Right lobe of liver (tissue), 6 donors: ENCODE results near the gene SOS2. TPM values are rescaled to one million over a fixed set of nuclear protein-coding genes. Genes with fewer than 3 reads are reported as not detected.

Source experiments
- ATAC-seq, 4 donors: fragments of 200-7000 bp; cut with Tn5 transposase; one replicate each; pipeline ENCODE4 v1.9.1; 2020; ENCODE audit warnings: mild to moderate bottlenecking in 4 of 4, moderate library complexity in 4 of 4
- DNase-seq, 3 donors: peaks; one replicate each; pipeline ENCODE4 v3.0.0-alpha.2; 2020
- H3K27ac ChIP-seq, 3 donors: fragments of 200-600 bp; one replicate each; pipeline ENCODE4 v1.8.0; 2022
- H3K27me3 ChIP-seq, 2 donors: fragments of 200-600 bp; one replicate each; pipeline ENCODE4 v1.8.0; 2022
- H3K36me3 ChIP-seq, 4 donors: fragments of 200-600 bp; sonication (generic) in 1 of 4; one replicate each; pipeline versions ENCODE4 v1.5.1 to v1.8.0; 2017 to 2022; ENCODE audit warnings: control low read depth in 1 of 4
- H3K4me1 ChIP-seq, 4 donors: fragments of 200-600 bp; sonication (generic) in 1 of 4; one replicate each; pipeline versions ENCODE4 v1.5.1 to v1.8.0; 2017 to 2022; ENCODE audit warnings: control low read depth in 1 of 4
- H3K4me3 ChIP-seq, 3 donors: fragments of 200-600 bp; one replicate each; pipeline ENCODE4 v1.8.0; 2022
- H3K9me3 ChIP-seq, 4 donors: fragments of 200-600 bp; sonication (generic) in 1 of 4; one replicate each; pipeline versions ENCODE4 v1.5.1 to v1.8.0; 2017 to 2022; ENCODE audit warnings: control low read depth in 1 of 4
- CTCF ChIP-seq, 4 donors: fragments of 200-600 bp in 3 of 4; fragments of 450-650 bp in 1 of 4; IDR thresholded peaks; one replicate each; pipeline versions ENCODE4 v1.5.1 to v1.8.0; 2016 to 2022; ENCODE audit warnings: antibody characterized with exemption in 4 of 4, mild to moderate bottlenecking in 2 of 4
- POLR2A ChIP-seq: fragments of 450-650 bp; IDR thresholded peaks from one replicate; pipeline ENCODE4 v1.6.1; 2017; ENCODE audit warnings: antibody characterized with exemption, mild to moderate bottlenecking
- WGBS: methylation state at CpG from one replicate; pipeline ENCODE4 v1.1.6; 2018; ENCODE audit warnings: low coverage, low lambda C conversion rate; ENCODE audit not compliant: insufficient coverage; ENCODE audit errors: missing lambda C conversion rate; 5-methylcytosine and 5-hydroxymethylcytosine counted together
- intact Hi-C, 2 donors: fragments of 100-400 bp; cut with DNase I; formaldehyde crosslinking; loops; one replicate each; pipeline versions ENCODE4 v1.11.2 to v1.14.1; 2022
- total RNA-seq, 6 experiments: library from RNA; depleted of rRNA in 2 of 6; stranded (reverse); fragments of >200 nt in 2 of 6; fragmentation: NEBNext Ultra II Directional in 3 of 6; extraction: Animal tissue kit (Norgen Biotek cat#: 25700) in 3 of 6; gene quantifications; one replicate each; pipeline versions ENCODE4 v1.1.0 to v1.2.4, GENCODE V29; 2016 to 2023
- donor health status: DM: no; HTN: yes; CAD: no.
- donor health status: DM: no; HTN: no; CAD: no.
- donor health status: DM: no; HTN: no; CAD: no.
- donor health status: DM: no; HTN: yes; CAD: no.
- donor health status: DM: no; HTN: yes; CAD: no.

The SOS2 gene
- total RNA-seq, 6 experiments from 2014 or later = 9.0 to 12.4 (median 10.3) TPM

GRCh38 chr14:50116966-50117365 lies 114.4 kb downstream of the SOS2 start:
- Histone ChIP-seq H3K27me3 (no peaks in the 10 kb centered on the region), H3K4me3 (peak overlapping the region; percentile 68 to 79 (median 68)), H3K9me3 (no peaks in the 10 kb centered on the region), H3K4me1 (peaks cover 0 to 18% (median 3%) of the 10 kb centered on the region in 4 donors), H3K36me3 (peaks cover 0 to 22% (median 7%) of the 10 kb centered on the region in 4 donors), H3K27ac (peak overlapping the region; percentile 64 to 89 (median 78))
- DNase-seq = no peak
- ATAC-seq = peak; percentile 46 to 53 (median 48)
- intact Hi-C loops = no loop called here
- WGBS = 10% methylated on average over 2 of the region's 2 CpGs
- TF ChIP-seq POLR2A (no peak), CTCF (IDR thresholded peaks at IDR 0.05) (no peak)

DNA sequence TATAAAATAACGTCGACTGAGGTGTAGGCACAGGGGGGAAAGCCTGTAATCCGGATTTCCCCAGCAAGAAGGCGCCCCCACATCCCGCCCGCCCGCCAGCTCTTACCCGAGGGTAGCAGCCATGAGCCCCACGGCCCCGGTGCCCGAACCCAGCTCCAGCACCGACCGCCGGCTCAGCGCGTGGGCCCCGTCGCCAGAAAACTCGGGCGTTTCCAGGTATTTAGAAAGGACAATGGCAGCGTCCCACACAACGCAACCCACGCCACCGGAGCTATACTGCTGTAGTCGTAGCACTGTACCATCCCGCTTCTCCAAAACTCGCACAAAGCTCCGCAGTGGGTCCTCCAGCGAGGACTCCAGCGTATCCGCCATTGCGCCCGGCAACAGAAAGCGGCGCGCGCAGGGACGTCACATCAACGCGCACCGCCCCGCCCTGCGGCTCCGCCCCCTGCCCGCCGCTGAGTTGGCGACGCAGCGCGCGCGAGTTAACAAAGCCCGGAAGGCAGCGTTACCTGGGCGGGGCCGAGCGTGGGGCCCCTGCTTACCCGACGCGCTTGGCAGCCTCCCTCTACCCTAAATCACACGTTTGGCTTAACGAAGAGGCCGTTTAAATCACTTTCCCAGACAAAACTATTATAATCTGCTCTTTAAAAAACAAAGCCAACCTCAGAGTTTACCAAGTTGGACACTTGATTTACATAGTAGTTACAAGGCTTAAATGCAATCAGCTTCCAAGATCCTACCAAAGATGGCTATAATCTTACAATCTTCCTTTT lies 115.0 kb downstream of the SOS2 start, which contains the start of gene VCPKMT:
Gene VCPKMT, minus strand, starts transcription at position 392 of the 776 bp plus-strand sequence. Its CDS starts 20 bp downstream, at position 372.
- intact Hi-C loops = no loop called here
- DNase-seq (peak; percentile 94 to 95 (median 94)), ATAC-seq (peak; percentile 99 to 100 (median 100))
- Histone ChIP-seq H3K9me3 (no peaks in the 10 kb centered on the region), H3K27me3 (no peaks in the 10 kb centered on the region), H3K4me1 (peaks cover 0 to 18% (median 3%) of the 10 kb centered on the region in 4 donors), H3K27ac (peak within 1 kb of the TSS; percentile 64 to 89 (median 78)), H3K36me3 (peaks cover 0 to 28% (median 7%) of the 10 kb centered on the region in 4 donors), H3K4me3 (peak within 1 kb of the TSS; percentile 68 to 79 (median 68))
- 0% methylated on average over 27 of the region's 63 CpGs for WGBS
- TF ChIP-seq POLR2A (peak; percentile 85), CTCF (IDR thresholded peaks at IDR 0.05) (no peak)

- 82% methylated on average over 2 of the region's 4 CpGs for WGBS
- H3K36me3 ChIP-seq = peaks cover 0 to 50% (median 7%) of the 10 kb centered on the region in 4 donors
- intact Hi-C loops = no loop called here
These were observed 117.9 kb downstream of the SOS2 start for GRCh38 chr14:50113381-50114035.

More at GRCh38 chr14:50113381-50114035, 117.9 kb downstream of the SOS2 start:
- TF ChIP-seq CTCF (IDR thresholded peaks at IDR 0.05) (no peak), POLR2A (no peak)
- Histone ChIP-seq H3K4me3 (no peak overlapping the region), H3K27me3 (no peaks in the 10 kb centered on the region), H3K27ac (no peak overlapping the region), H3K9me3 (no peaks in the 10 kb centered on the region), H3K4me1 (peaks cover 0 to 18% (median 3%) of the 10 kb centered on the region in 4 donors)
- ATAC-seq = no peak
- no peak for DNase-seq
